ENCODE measurements around the gene MGST1.

- TF ChIP-seq CTCF (IDR thresholded peaks at IDR 0.05 in 8 of 11, conservative IDR thresholded peaks at IDR 0.05 in 3 of 11) (no peak), POLR2AphosphoS5 (IDR thresholded peaks at IDR 0.05) (no peak), POLR2A (IDR thresholded peaks at IDR 0.05) (no peak)
Measured at GRCh38 chr12:16323638-16324037, 23.8 kb upstream of the MGST1 start.
